Lung (tissue), 12 donors: ENCODE results near the gene CCDC33. TPM values are rescaled to one million over a fixed set of nuclear protein-coding genes. Genes with fewer than 3 reads are reported as not detected.

Experiments used
- ATAC-seq: fragments of 200-7000 bp; cut with Tn5 transposase; one replicate; pipeline ENCODE4 v1.9.1; 2020; ENCODE audit warnings: moderate number of reproducible peaks; ENCODE audit not compliant: insufficient read depth, low FRiP score
- DNase-seq, 3 donors: peaks; one replicate each; pipeline ENCODE4 v3.0.0-alpha.2; 2013 to 2017
- H3K27ac ChIP-seq, 2 donors: one replicate each; pipeline ENCODE4 v1.5.1; 2013; ENCODE audit warnings: mild to moderate bottlenecking in 2 of 2, moderate library complexity in 2 of 2, control low read depth in 1 of 2, inconsistent platforms in 1 of 2, low read depth in 1 of 2, low read length in 1 of 2
- H3K27me3 ChIP-seq, 3 donors: one replicate each; pipeline ENCODE4 v1.5.1; 2013; ENCODE audit warnings: low read length in 2 of 3; ENCODE audit not compliant: control insufficient read depth in 3 of 3, insufficient read depth in 3 of 3
- H3K36me3 ChIP-seq, 4 donors: one replicate each; pipeline ENCODE4 v1.5.1; 2013; ENCODE audit warnings: low read length in 4 of 4, mild to moderate bottlenecking in 1 of 4, moderate library complexity in 1 of 4; ENCODE audit not compliant: control insufficient read depth in 4 of 4, insufficient read depth in 4 of 4
- H3K4me1 ChIP-seq, 5 donors: one replicate each; pipeline ENCODE4 v1.5.1; 2013; ENCODE audit warnings: low read length in 5 of 5, mild to moderate bottlenecking in 2 of 5, moderate library complexity in 1 of 5; ENCODE audit not compliant: control insufficient read depth in 5 of 5, insufficient read depth in 5 of 5
- H3K4me3 ChIP-seq: one replicate; pipeline ENCODE4 v1.5.1; 2013; ENCODE audit warnings: mild to moderate bottlenecking, control low read depth, moderate library complexity
- H3K9ac ChIP-seq, 2 donors: one replicate each; pipeline ENCODE4 v1.5.1; 2013; ENCODE audit warnings: low read length in 2 of 2, control low read depth in 1 of 2; ENCODE audit not compliant: insufficient read depth in 1 of 2
- H3K9me3 ChIP-seq, 4 donors: one replicate each; pipeline ENCODE4 v1.5.1; 2013; ENCODE audit warnings: low read length in 3 of 4, mild to moderate bottlenecking in 1 of 4, moderate library complexity in 1 of 4; ENCODE audit not compliant: control insufficient read depth in 4 of 4, insufficient read depth in 3 of 4
- WGBS, 2 donors: extraction: QIAGEN DNeasy Blood & Tissue Kit; methylation state at CpG; one replicate each; pipeline ENCODE4 v1.1.7; 2013; 5-methylcytosine and 5-hydroxymethylcytosine counted together
- polyA plus RNA-seq, 2 donors: library from polyadenylated mRNA; stranded (reverse); fragments of 200-250 nt; gene quantifications; one replicate each; pipeline ENCODE4 v1.2.1, GENCODE V29; 2013
- total RNA-seq, 2 donors: library from RNA; depleted of rRNA in 1 of 2; stranded (reverse); fragments of >200 nt in 1 of 2; gene quantifications; one replicate each; pipeline ENCODE4 v1.2.1, GENCODE V29; 2014 to 2021
- TF ChIP-seq, protein P1 (sequence below): IDR thresholded peaks from 2 replicates; pipeline ENCODE4 v1.5.1; 2012; ENCODE audit warnings: mild to moderate bottlenecking; ENCODE audit errors: control extremely low read depth, extremely low read depth
- donor health status: control.
- donor health status: control.
- donor health status: Bipolar disorder and iron deficiency.
- donor health status: healthy.
- donor health status: DM: yes; HTN: yes; CAD: no.

CCDC33 gene
- total and polyA plus RNA-seq, 4 donors = 4.3 to 14.1 (median 9.1) TPM

GRCh38 chr15:74385733-74386132, 149.6 kb downstream of the CCDC33 start:
- TF ChIP-seq, protein P1, sequence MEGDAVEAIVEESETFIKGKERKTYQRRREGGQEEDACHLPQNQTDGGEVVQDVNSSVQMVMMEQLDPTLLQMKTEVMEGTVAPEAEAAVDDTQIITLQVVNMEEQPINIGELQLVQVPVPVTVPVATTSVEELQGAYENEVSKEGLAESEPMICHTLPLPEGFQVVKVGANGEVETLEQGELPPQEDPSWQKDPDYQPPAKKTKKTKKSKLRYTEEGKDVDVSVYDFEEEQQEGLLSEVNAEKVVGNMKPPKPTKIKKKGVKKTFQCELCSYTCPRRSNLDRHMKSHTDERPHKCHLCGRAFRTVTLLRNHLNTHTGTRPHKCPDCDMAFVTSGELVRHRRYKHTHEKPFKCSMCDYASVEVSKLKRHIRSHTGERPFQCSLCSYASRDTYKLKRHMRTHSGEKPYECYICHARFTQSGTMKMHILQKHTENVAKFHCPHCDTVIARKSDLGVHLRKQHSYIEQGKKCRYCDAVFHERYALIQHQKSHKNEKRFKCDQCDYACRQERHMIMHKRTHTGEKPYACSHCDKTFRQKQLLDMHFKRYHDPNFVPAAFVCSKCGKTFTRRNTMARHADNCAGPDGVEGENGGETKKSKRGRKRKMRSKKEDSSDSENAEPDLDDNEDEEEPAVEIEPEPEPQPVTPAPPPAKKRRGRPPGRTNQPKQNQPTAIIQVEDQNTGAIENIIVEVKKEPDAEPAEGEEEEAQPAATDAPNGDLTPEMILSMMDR = no peak
- no peak for ATAC-seq
- H3K27ac ChIP-seq = peak overlapping the region in 1 of 2 donors; percentile 82
- WGBS, 2 donors = 70 to 79% methylated on average over 6 of the region's 6 CpGs
- no peak overlapping the region for H3K4me3 ChIP-seq
- peak in 2 of 3 donors; percentile 17 to 56 for DNase-seq
- no peaks in the 10 kb centered on the region for H3K36me3 ChIP-seq
- no peaks in the 10 kb centered on the region for H3K27me3 ChIP-seq
- no peaks in the 10 kb centered on the region for H3K9me3 ChIP-seq
- H3K9ac ChIP-seq = no peak overlapping the region
- peaks cover 0 to 41% (median 16%) of the 10 kb centered on the region in 5 donors for H3K4me1 ChIP-seq

Other genes with a start within 250 kb of the CCDC33 start
- gene STOML1, start 244.0 kb upstream of the CCDC33 start, total RNA-seq = 10 to 100 TPM; 10.3 to 30.5 TPM
- 10 to 100 TPM; 23.4 to 35.4 TPM for gene STOML1, start 244.0 kb upstream of the CCDC33 start, polyA plus RNA-seq
- gene PML, start 241.6 kb upstream of the CCDC33 start, total RNA-seq = 10 to 100 TPM; 77.5 to 80.5 TPM
- 10 to 100 TPM; 33.9 to 44.2 TPM for gene PML, start 241.6 kb upstream of the CCDC33 start, polyA plus RNA-seq
- under 1 TPM in 1 of 2 donors, not detected in 1; 0.14 TPM for gene GOLGA6A, start 153.8 kb upstream of the CCDC33 start, total RNA-seq
- under 1 TPM in 1 of 2 donors, not detected in 1; 0.03 TPM for gene GOLGA6A, start 153.8 kb upstream of the CCDC33 start, polyA plus RNA-seq
- gene ISLR2, start 105.7 kb upstream of the CCDC33 start, total RNA-seq = 10 to 100 TPM in 1 of 2 donors, under 1 TPM in 1; 0.31 to 10.2 TPM
- under 1 TPM; 0.31 to 0.51 TPM for gene ISLR2, start 105.7 kb upstream of the CCDC33 start, polyA plus RNA-seq
- 10 to 100 TPM; 14.6 to 30.4 TPM for gene ISLR, start 62.6 kb upstream of the CCDC33 start, total RNA-seq
- gene ISLR, start 62.6 kb upstream of the CCDC33 start, polyA plus RNA-seq = 10 to 100 TPM in 1 of 2 donors, 1 to 10 TPM in 1; 2.8 to 13.8 TPM
- gene STRA6, start 33.5 kb upstream of the CCDC33 start, total RNA-seq = 1 to 10 TPM in 1 of 2 donors, under 1 TPM in 1; 0.40 to 2.6 TPM
- 1 to 10 TPM in 1 of 2 donors, under 1 TPM in 1; 0.49 to 1.1 TPM for gene STRA6, start 33.5 kb upstream of the CCDC33 start, polyA plus RNA-seq
- gene CYP11A1, start 131.3 kb downstream of the CCDC33 start, total RNA-seq = under 1 TPM; 0.74 to 0.97 TPM
- under 1 TPM; 0.15 to 0.65 TPM for gene CYP11A1, start 131.3 kb downstream of the CCDC33 start, polyA plus RNA-seq
- gene SEMA7A, start 197.6 kb downstream of the CCDC33 start, total RNA-seq = 10 to 100 TPM in 1 of 2 donors, 1 to 10 TPM in 1; 7.1 to 15.0 TPM
- 1 to 10 TPM; 4.2 to 6.6 TPM for gene SEMA7A, start 197.6 kb downstream of the CCDC33 start, polyA plus RNA-seq
- gene UBL7, start 224.8 kb downstream of the CCDC33 start, total RNA-seq = 10 to 100 TPM; 38.1 to 48.0 TPM
- gene UBL7, start 224.8 kb downstream of the CCDC33 start, polyA plus RNA-seq = 10 to 100 TPM; 31.8 to 42.6 TPM